Measurements from ENCODE around the gene PSME3IP1. TPM values are rescaled to one million over a fixed set of nuclear protein-coding genes. Genes with fewer than 3 reads are reported as not detected.

The PSME3IP1 gene
- total RNA-seq, 1 donor from 2014 or later = 80.5 TPM

DNA sequence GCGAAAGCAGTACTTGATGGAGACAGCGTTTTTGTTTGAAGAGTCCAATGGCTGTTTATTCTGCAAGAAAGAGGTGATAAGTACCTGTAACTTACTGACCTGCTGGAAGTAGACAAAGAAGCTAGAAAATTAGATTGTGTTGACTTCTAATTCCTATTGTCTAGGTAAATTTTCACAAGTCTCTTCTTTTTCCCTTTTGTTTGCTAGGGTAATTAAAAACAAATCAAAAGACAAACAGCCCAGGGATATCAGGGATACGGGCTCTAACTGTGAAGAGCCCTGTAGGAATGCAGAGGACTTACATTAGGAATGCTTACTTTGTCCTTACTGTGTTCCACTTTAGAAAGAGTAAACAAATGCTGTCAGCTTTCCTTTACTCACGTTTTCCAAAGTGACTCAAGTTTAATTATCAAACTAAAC is 7.0 kb downstream of the PSME3IP1 start:
- ATAC-seq (no peak), DNase-seq (ENCODE audit: low spot score) (no peak)
- intact Hi-C loops (cut with DNase I) = no loop called here

- DNase-seq (ENCODE audit: low spot score) = no peak
- ATAC-seq = no peak
- intact Hi-C loops (cut with DNase I) = no loop called here
Observed at GRCh38 chr16:57178196-57178595, 7.6 kb downstream of the PSME3IP1 start.

GRCh38 chr16:57175896-57176295 is 9.9 kb downstream of the PSME3IP1 start:
- ATAC-seq = peak; percentile 32
- intact Hi-C loops (cut with DNase I) = no loop called here

DNA sequence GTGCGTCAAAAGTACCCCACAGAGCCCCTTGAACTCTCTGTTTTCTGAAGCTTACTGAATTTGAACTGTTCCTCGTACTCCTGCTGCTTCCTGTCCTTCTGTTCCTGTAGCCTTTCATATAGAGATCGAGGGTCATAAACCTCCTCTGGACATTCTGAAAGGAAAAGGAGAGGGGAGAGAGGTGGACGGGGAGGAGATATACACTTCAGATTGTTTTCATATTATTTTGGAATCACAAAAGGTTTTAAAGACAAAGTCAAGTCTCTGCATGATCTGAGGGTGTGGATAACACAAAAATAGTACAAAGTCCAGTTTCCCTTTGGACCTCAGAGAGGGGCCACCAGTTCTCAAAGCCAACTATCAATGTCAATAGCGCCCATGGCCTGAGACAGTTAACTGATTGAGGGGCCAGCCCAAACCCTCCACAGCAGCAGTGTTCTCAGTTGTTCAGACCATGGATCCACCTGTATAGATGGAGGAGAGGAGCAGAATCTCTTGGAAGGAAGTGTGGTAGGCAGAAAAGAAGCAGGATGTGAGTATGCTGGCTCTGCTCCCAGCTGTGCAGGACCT is 13.0 kb downstream of the PSME3IP1 start:
- ATAC-seq (no peak), DNase-seq (ENCODE audit: low spot score) (no peak)
- intact Hi-C loops (cut with DNase I) = no loop called here

More at GRCh38 chr16:57175896-57176295, 9.9 kb downstream of the PSME3IP1 start:
- DNase-seq (ENCODE audit: low spot score) = no peak

- DNase-seq (ENCODE audit: low spot score) (no peak), ATAC-seq (peak; percentile 45)
- intact Hi-C loops (cut with DNase I) = loop anchor here (5.0 kb wide), 1 partner anchor 82 kb away; no protein-coding TSS in a partner anchor
Observed at GRCh38 chr16:57169327-57169726, 16.5 kb downstream of the PSME3IP1 start.

GRCh38 chr16:57167953-57168352 is 17.9 kb downstream of the PSME3IP1 start:
- ATAC-seq = peak; percentile 89
- intact Hi-C loops (cut with DNase I) = loop anchor here (5.0 kb wide), 1 partner anchor 81 kb away; no protein-coding TSS in a partner anchor
- DNase-seq (ENCODE audit: low spot score) = no peak

DNA sequence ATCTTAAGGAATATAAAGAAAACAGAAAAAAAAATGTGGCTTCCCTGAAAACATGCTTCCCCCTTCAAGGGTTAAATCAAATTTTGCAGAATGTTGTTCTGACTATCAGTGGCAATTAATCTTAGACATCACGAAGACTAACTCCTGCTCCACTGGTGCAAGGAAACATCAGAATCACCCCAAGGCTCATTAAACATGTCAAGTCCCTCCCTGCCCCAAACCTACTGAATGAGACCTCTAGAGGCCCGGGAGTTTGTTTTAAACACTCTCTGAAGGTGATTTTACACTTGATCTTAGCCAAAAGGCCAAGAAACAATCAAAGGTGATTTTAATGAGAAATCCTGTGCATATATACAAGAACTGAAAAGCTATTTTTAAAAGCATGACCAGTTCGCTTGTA is 18.3 kb downstream of the PSME3IP1 start:
- DNase-seq (ENCODE audit: low spot score) = no peak
- no peak for ATAC-seq
- intact Hi-C loops (cut with DNase I) = loop anchor here (5.0 kb wide), 1 partner anchor 80 kb away; no protein-coding TSS in a partner anchor

DNA sequence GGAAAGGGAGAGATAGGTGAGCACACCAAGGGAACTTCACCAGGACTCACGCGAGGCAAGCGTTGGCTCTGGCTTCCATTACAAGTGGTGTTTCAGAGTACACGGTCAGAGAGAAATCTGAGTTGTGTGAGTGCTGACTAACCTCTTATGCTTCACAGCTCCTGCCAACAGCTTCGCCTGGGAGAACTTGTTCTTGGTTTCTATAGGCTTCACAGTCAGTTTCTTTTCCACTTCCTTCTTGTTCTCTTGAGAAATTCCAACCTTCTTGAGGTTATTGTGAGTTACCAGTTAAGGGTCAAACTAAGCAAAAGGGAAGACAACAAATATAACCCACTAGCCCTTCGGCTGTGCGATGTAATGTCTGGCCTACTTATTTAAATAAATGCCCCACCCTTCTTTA is 18.9 kb downstream of the PSME3IP1 start:
- DNase-seq (ENCODE audit: low spot score) (no peak), ATAC-seq (peak; percentile 67)
- intact Hi-C loops (cut with DNase I) = loop anchor here (5.0 kb wide), 1 partner anchor 80 kb away; no protein-coding TSS in a partner anchor

- ATAC-seq = no peak
- intact Hi-C loops (cut with DNase I) = loop anchor here (5.0 kb wide), 1 partner anchor 79 kb away; no protein-coding TSS in a partner anchor
Observed at GRCh38 chr16:57166451-57166850, 19.4 kb downstream of the PSME3IP1 start.

GRCh38 chr16:57165938-57166337 is 19.9 kb downstream of the PSME3IP1 start:
- intact Hi-C loops (cut with DNase I) = loop anchor here (5.0 kb wide), 1 partner anchor 79 kb away; no protein-coding TSS in a partner anchor
- no peak for DNase-seq (ENCODE audit: low spot score)
- ATAC-seq = no peak

More at GRCh38 chr16:57166451-57166850, 19.4 kb downstream of the PSME3IP1 start:
- no peak for DNase-seq (ENCODE audit: low spot score)

DNA sequence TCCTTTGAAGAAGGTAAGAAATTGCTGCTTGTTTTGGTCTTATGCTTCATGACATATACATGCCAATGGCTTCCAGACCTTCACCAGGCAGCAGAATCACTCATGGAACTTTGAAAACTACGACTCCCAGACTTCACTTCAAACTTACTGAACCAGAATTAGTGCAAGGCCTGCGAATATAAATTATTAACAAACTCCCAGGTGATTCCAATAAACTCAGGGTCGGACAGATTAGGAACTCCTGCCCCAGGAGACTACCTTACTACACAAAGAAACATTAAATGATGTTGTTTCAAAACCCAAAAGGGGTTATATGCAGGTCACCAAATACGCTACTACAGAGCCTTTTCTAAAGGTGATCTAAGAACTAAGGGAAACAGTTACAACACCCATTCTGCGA is 20.4 kb downstream of the PSME3IP1 start:
- intact Hi-C loops (cut with DNase I) = loop anchor here (5.0 kb wide), 1 partner anchor 78 kb away; no protein-coding TSS in a partner anchor
- DNase-seq (ENCODE audit: low spot score) = no peak
- no peak for ATAC-seq

DNA sequence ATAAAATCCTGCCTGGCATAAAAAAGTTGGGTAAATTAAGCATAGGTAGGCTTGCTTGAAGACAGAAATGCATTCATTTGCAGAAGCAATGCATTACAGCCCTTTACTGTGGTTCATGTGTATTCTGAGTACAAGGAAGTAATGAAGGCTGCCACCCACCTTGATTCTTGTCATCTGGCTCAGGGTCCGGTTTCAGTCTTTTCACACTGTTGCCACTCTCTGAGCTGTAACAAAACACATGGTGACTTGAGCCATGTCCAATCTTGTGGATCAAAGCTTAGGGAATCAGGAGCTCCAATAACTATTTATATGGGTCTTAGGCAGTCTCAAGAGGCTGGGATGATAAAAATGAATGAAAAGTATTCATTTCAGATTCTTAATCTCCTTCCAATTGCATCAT is 22.0 kb downstream of the PSME3IP1 start:
- DNase-seq (ENCODE audit: low spot score) = no peak
- intact Hi-C loops (cut with DNase I) = no loop called here
- no peak for ATAC-seq

GRCh38 chr16:57159447-57159846 is 26.4 kb downstream of the PSME3IP1 start:
- no peak for DNase-seq (ENCODE audit: low spot score)
- intact Hi-C loops (cut with DNase I) = no loop called here
- no peak for ATAC-seq

DNA sequence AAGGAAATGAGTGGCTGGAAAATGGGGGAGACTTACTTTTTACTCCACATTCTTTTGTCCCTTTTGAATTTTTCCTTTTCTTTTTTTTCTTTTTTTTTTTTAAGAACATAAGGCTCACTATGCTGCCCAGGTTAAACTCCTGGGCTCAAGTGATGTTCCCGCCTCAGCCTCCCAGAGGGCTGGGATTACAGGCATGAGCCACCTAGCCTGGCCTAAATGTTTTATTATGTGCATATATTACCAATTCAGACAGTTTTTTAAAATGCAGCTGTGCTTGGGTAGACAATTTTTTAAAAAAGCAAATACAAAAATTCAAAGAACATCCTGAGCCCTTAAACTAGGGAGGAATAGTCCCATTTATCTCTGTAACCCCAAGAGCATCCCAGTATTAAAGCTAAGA is 28.3 kb downstream of the PSME3IP1 start:
- intact Hi-C loops (cut with DNase I) = no loop called here
- DNase-seq (ENCODE audit: low spot score) (no peak), ATAC-seq (no peak)

DNA sequence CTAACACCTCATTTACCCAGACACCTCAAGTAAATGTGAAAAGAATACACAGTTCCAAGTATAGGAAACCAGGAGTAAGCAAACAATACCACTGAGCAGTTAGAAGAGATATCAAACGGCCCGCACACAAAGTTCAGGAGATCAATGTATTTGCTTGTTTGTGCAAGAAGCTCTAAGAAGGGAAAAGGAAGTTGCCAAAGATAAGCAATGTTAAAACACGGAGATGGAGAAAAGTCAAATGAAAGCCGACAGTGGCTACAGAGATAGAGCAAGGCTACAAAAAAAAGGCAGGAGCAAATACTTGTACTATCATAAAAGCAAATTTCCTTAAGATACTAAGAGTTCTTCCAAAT is 29.5 kb downstream of the PSME3IP1 start:
- DNase-seq (ENCODE audit: low spot score) = no peak
- intact Hi-C loops (cut with DNase I) = no loop called here
- no peak for ATAC-seq

DNA sequence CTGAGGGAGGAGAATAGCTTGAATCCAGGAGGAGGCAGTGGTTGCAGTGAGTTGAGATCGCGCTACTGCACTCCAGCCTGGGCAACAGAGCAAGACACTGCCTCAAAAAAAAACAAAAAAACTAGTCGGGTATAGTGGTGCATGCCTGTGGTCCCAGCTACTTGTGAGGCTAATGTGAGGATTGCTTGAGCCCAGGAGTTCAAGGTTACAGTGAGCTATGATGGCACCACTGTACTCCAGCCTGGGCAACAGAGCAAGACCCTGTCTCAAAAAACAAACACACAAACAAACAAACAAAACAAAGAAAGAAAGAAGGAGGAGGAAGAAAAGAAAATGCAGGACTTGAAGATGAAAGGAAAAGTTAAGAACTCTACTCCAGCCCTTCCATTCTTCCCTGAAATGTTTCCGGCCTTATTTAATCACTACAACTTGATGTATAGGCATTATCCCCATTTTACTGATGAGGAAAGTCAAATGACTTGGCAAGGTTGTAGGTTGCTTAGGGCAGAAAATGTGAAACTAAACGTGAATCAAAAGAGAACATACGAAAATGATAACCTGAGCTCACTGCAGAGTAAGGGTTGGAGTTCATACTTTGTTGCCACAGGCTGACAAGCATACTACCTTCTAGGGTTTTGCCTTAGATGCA is 30.0 kb downstream of the PSME3IP1 start:
- intact Hi-C loops (cut with DNase I) = no loop called here
- DNase-seq (ENCODE audit: low spot score) (no peak), ATAC-seq (no peak)

GRCh38 chr16:57153841-57154240 is 32.0 kb downstream of the PSME3IP1 start:
- ATAC-seq (no peak), DNase-seq (ENCODE audit: low spot score) (no peak)
- intact Hi-C loops (cut with DNase I) = no loop called here

GRCh38 chr16:57152096-57153093 is 33.4 kb downstream of the PSME3IP1 start:
- DNase-seq (ENCODE audit: low spot score) = no peak
- no peak for ATAC-seq

GRCh38 chr16:57151369-57151768 is 34.5 kb downstream of the PSME3IP1 start:
- no peak for ATAC-seq
- intact Hi-C loops (cut with DNase I) = no loop called here
- no peak for DNase-seq (ENCODE audit: low spot score)

More at GRCh38 chr16:57152096-57153093, 33.4 kb downstream of the PSME3IP1 start:
- intact Hi-C loops (cut with DNase I) = no loop called here
